ENCODE results near the gene IGF1R. TPM values are rescaled to one million over a fixed set of nuclear protein-coding genes. Genes with fewer than 3 reads are reported as not detected.

Gene IGF1R
- total RNA-seq, 1 experiment from 2014 or later, result 125 TPM

DNA sequence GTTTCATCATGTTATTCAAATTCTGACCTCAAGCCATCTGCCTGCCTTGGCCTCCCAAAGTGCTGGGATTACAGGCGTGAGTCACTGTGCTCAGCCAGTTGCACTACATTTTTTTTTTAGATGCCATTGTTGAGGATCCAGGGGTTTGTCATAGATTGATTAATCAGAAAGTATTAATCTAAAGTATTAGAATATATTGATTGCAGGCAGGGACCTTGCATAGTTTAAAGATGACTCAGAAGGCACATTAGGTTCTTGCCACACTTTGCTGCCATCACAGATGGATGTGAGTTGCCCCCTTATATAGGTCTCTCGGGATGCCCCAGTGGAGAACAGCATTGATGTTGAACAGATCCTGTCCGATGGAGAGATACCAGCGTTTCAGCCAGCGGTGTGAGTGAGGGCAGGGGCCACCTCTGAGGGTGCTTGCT lies 41.1 kb downstream of the IGF1R start:
- H3K9me3 Mint-ChIP-seq, result no peaks in the 10 kb centered on the region
- H3K27ac Mint-ChIP-seq, result peak overlapping the region; percentile 64
- TF ChIP-seq ZNF138 (CRISPR knock-in tag; conservative IDR thresholded peaks at IDR 0.05) (no peak), JAZF1 (CRISPR knock-in tag; IDR thresholded peaks at IDR 0.05) (no peak), CTCF (IDR thresholded peaks at IDR 0.05) (no peak), TCF7 (CRISPR knock-in tag; IDR thresholded peaks at IDR 0.05; ENCODE audit: low read depth) (no peak), PRDM15 (CRISPR knock-in tag; IDR thresholded peaks at IDR 0.05) (no peak), FOXP1 (CRISPR knock-in tag; IDR thresholded peaks at IDR 0.05; ENCODE audit: borderline replicate concordance) (no peak), ARID4B (CRISPR knock-in tag; IDR thresholded peaks at IDR 0.05; ENCODE audit: borderline replicate concordance) (no peak), SMAD4 (CRISPR knock-in tag; IDR thresholded peaks at IDR 0.05) (no peak)
- no peak overlapping the region for H3K4me3 Mint-ChIP-seq
- H3K27me3 Mint-ChIP-seq (ENCODE audit: low read depth), result no peaks in the 10 kb centered on the region
- peaks cover 84% of the 10 kb centered on the region for H3K4me1 Mint-ChIP-seq
- H3K36me3 Mint-ChIP-seq, result no peaks in the 10 kb centered on the region
- ATAC-seq (no peak), DNase-seq (ENCODE audit: low spot score) (no peak)
- ChIA-PET CTCF (no interaction called here), POLR2A (no interaction called here)

GRCh38 chr15:98690272-98690950 lies 42.1 kb downstream of the IGF1R start:
- ChIA-PET POLR2A (no interaction called here), CTCF (interaction anchor here (1.0 kb wide), 1 partner anchor 19 kb away, joined by 3 read pairs; no protein-coding TSS in a partner anchor)
- H3K4me1 Mint-ChIP-seq, result peaks cover 89% of the 10 kb centered on the region
- TF ChIP-seq ZNF532 (CRISPR knock-in tag; IDR thresholded peaks at IDR 0.05; ENCODE audit: borderline replicate concordance) (no peak), RELA (CRISPR knock-in tag; IDR thresholded peaks at IDR 0.05; ENCODE audit: borderline replicate concordance) (no peak), NFYB (CRISPR knock-in tag; conservative IDR thresholded peaks at IDR 0.05; ENCODE audit: low read depth) (no peak), SP1 (CRISPR knock-in tag; conservative IDR thresholded peaks at IDR 0.05) (no peak), TEAD1 (CRISPR knock-in tag; IDR thresholded peaks at IDR 0.05) (no peak), ZNF396 (CRISPR knock-in tag; IDR thresholded peaks at IDR 0.05; ENCODE audit: borderline replicate concordance) (no peak), ZNF263 (CRISPR knock-in tag; IDR thresholded peaks at IDR 0.05; ENCODE audit: low read depth) (no peak), NFATC4 (CRISPR knock-in tag; IDR thresholded peaks at IDR 0.05) (no peak)
- TF ChIP-seq, protein P1, sequence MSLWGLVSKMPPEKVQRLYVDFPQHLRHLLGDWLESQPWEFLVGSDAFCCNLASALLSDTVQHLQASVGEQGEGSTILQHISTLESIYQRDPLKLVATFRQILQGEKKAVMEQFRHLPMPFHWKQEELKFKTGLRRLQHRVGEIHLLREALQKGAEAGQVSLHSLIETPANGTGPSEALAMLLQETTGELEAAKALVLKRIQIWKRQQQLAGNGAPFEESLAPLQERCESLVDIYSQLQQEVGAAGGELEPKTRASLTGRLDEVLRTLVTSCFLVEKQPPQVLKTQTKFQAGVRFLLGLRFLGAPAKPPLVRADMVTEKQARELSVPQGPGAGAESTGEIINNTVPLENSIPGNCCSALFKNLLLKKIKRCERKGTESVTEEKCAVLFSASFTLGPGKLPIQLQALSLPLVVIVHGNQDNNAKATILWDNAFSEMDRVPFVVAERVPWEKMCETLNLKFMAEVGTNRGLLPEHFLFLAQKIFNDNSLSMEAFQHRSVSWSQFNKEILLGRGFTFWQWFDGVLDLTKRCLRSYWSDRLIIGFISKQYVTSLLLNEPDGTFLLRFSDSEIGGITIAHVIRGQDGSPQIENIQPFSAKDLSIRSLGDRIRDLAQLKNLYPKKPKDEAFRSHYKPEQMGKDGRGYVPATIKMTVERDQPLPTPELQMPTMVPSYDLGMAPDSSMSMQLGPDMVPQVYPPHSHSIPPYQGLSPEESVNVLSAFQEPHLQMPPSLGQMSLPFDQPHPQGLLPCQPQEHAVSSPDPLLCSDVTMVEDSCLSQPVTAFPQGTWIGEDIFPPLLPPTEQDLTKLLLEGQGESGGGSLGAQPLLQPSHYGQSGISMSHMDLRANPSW (CRISPR knock-in tag; conservative IDR thresholded peaks at IDR 0.05; ENCODE audit: low read depth), result no peak

More at GRCh38 chr15:98690272-98690950, 42.1 kb downstream of the IGF1R start:
- Mint-ChIP-seq H3K36me3 (no peaks in the 10 kb centered on the region), H3K27ac (no peak overlapping the region), H3K27me3 (ENCODE audit: low read depth) (no peaks in the 10 kb centered on the region), H3K9me3 (no peaks in the 10 kb centered on the region), H3K4me3 (no peak overlapping the region)
- ATAC-seq, result no peak
- DNase-seq (ENCODE audit: low spot score), result no peak

Measured in WTC11 (cell line).